ENCODE data around the gene FILIP1.

The FILIP1 gene

GRCh38 chr6:75495011-75495410 is 1.4 kb upstream of the FILIP1 start:
- DNase-seq (ENCODE audit: low spot score): no peak

DNA sequence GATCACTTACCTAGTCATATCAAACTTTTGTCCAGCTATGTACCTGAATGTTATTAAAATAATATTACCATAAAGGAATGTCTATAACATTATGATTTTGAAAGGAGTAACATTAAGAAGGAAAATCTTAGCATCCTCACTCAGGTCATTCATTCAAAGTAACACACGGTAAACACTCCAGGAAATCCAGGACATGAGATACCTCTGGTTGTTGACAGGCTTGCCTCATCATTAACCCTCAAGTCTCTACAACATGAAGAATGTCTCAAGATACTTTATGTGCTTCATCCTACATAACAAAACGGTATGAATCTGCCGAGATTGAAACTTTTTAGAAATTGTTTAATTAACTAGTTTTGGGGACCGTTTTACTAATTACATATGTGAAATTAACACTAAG is 690 bp upstream of the FILIP1 start:
- no peak for DNase-seq (ENCODE audit: low spot score)

GRCh38 chr6:75492386-75493153 is 1.0 kb downstream of the FILIP1 start:
- no peak for DNase-seq (ENCODE audit: low spot score)

- DNase-seq (ENCODE audit: low spot score): no peak
Measured at GRCh38 chr6:75491291-75491690, 2.3 kb downstream of the FILIP1 start.

- DNase-seq (ENCODE audit: low spot score): no peak
Measured at GRCh38 chr6:75490706-75491105, 2.9 kb downstream of the FILIP1 start.

DNA sequence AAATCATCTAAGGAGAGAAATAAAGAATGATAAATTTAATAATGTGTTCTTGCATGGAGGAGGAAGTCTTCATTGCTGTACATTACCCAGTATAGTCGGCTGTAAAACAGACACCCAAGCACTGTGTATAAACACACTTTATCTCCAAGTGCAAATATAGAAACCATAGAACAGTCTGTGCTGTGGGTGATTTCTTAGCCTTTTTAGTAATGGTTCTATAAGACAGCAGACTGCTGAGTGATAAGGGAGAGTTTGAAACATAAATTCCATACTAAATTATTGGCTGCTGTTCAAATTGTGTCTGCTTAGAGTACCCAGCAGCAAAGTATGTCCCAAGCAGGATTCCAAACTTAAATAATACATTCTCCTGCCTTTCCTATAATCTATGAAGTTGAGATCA is 4.6 kb downstream of the FILIP1 start:
- DNase-seq (ENCODE audit: low spot score): no peak

- DNase-seq (ENCODE audit: low spot score): no peak
Measured at GRCh38 chr6:75488033-75488432, 5.6 kb downstream of the FILIP1 start.

GRCh38 chr6:75486850-75487518 is 6.6 kb downstream of the FILIP1 start:
- DNase-seq (ENCODE audit: low spot score): no peak

- no peak for DNase-seq (ENCODE audit: low spot score)
Measured at GRCh38 chr6:75484535-75484934, 9.1 kb downstream of the FILIP1 start.

DNA sequence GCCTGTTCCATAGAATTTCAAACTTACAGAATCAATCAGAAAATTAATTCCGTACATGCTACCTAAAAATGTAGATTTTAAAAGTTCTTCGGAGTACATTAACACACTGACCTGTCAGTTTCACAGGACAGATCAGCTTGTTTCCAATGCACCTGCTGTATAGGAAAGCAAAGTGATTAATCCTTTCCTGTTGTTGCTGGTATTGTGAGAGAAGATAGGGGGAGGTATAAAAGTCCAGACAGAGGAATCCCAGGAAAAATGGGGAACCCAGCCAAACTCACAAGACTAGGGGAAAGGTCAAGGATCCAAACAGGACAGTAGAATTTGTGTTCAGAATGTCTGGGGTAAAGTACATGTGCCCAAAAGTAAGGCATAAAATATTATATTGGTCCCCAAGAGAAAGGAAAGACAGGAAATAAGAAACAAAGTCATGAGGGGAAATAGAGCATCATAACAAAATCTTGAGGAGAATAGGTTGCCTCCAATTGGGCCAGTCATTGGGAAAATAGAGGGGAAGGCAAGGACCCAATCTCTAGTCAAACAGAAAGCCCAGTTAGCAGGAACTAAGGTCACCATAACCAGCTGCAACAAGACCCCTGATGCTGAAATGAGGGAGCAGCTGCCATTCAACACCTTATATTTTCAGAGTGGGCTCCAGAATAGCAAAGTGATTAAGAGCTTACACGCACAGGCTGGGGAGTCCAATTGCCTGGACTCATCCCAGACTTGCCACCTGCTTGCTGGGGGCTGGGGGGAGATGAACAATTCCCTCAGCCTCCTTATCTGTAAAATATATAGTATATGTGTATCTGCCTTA is 10.3 kb downstream of the FILIP1 start:
- no peak for DNase-seq (ENCODE audit: low spot score)

- peak; percentile 18 for DNase-seq (ENCODE audit: low spot score)
Measured at GRCh38 chr6:75481936-75482593, 11.5 kb downstream of the FILIP1 start.

GRCh38 chr6:75481394-75481793 is 12.2 kb downstream of the FILIP1 start:
- DNase-seq (ENCODE audit: low spot score): no peak

DNA sequence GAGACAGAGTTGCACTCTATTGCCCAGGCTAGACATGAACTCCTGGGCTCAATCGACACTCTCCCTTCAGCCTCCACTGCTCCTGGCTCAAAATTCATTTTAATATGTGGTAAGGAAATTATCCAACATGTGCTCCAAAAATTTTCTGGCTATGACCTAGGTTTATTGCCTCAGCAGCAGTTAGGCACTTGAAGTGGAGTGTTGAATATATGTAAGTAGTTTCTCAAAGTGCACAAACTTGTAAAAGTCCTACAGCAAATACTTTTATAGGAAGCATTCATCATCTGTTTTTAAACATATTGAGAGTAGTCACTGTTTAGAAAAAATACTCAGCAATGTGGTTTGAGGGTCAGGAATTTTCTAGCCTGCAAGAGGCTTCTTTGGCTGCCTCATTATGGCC is 13.2 kb downstream of the FILIP1 start:
- no peak for DNase-seq (ENCODE audit: low spot score)

DNA sequence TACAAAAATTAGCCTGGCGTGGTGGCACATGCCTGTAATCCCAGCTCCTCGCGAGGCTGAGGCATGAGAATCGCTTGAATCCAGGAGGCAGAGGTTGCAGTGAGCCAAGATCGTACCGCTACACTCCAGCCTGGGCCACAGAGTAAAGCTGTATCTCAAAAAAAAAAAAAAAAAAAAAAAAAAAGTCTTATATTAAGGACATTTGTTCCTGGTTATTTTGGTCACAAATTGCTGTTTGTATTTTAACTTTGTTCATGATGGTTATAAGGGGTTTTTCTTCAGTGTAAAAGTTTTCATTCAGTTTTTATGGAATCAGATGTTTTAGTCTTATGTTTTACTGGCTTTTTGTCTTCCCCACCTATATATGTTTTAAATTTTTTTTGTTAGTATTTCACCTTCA is 13.9 kb downstream of the FILIP1 start:
- no peak for DNase-seq (ENCODE audit: low spot score)

- no peak for DNase-seq (ENCODE audit: low spot score)
Measured at GRCh38 chr6:75478929-75479328, 14.7 kb downstream of the FILIP1 start.

- DNase-seq (ENCODE audit: low spot score): no peak
Measured at GRCh38 chr6:75472885-75473284, 20.7 kb downstream of the FILIP1 start.

DNA sequence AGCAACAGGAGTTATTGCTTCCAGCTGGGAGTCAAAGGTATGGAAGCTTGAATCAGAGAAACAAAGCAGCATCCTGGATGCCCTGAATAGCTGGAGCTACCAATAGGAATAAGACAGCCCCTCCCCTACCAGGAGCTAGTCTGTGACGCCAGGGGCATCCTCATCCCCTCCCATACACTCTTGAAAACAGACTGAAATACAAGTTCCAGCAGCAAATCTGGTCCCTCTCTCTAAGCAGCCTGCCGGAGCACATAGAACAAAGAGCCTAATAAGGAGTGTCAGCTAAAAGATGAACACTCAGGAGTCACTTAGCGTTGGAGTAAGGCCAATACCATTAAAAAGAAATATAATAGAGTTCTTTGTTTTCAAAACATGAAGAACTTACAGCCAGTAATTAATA is 25.6 kb downstream of the FILIP1 start:
- DNase-seq (ENCODE audit: low spot score): no peak

DNA sequence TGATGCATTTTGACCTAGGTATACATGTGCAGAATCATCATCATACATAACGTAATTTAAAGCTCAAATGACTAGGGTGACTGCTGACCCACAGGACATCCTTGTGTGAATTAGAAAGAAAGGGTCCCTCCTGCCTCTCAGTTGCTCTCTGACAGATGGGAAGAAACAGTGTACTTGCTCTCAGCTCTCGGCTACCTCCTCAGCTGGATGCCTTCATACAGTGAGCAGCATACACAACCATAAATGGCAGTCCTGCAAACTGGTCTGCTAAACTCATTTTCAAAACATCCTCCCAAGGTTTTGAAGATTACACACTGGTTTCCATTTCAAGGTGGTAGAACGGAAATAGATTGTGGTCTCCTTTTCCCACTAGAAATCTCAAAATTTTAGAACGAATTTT is 26.3 kb downstream of the FILIP1 start:
- no peak for DNase-seq (ENCODE audit: low spot score)

DNA sequence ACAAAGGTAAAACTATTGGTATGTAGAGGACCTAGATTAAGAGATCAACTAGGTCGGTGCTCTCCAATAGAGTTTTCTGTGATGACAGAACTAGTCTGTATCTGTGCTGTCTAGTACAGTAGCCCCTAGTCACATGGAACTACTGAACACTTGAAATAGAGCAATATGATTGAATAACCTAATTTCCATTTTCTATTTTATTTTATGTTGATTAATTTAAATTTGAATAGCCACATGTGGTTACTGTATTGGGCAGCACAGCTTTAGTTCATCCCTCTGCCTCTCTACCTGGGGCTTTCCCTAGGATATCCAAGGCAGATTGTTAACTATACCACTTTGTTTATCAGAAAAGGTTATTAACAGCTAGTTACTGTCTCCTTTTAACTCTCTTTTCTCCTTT is 27.0 kb downstream of the FILIP1 start:
- DNase-seq (ENCODE audit: low spot score): no peak

DNA sequence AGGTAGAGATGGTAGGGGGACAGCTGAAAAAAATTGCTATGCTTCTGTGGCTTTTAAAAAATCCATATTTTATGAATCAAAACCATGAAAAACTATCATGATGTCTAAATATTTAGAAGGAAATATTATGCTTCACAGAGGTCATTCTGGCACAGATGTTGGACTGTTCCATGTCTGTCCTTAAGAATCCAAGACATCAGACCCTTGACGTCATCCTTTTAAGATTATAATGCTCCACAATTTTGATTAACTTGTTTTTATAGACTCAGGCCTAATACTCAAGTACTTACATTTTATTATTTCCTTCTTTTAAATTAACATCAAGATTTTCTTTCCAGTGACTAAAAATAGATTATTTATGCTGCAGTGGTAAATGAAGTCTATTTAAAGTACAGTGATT is 29.7 kb downstream of the FILIP1 start:
- DNase-seq (ENCODE audit: low spot score): no peak

- DNase-seq (ENCODE audit: low spot score): no peak
Measured at GRCh38 chr6:75463061-75463460, 30.5 kb downstream of the FILIP1 start.

- DNase-seq (ENCODE audit: low spot score): no peak
Measured at GRCh38 chr6:75460681-75461080, 32.9 kb downstream of the FILIP1 start.
